ENCODE results near the gene DLG5.

The DLG5 gene

DNA sequence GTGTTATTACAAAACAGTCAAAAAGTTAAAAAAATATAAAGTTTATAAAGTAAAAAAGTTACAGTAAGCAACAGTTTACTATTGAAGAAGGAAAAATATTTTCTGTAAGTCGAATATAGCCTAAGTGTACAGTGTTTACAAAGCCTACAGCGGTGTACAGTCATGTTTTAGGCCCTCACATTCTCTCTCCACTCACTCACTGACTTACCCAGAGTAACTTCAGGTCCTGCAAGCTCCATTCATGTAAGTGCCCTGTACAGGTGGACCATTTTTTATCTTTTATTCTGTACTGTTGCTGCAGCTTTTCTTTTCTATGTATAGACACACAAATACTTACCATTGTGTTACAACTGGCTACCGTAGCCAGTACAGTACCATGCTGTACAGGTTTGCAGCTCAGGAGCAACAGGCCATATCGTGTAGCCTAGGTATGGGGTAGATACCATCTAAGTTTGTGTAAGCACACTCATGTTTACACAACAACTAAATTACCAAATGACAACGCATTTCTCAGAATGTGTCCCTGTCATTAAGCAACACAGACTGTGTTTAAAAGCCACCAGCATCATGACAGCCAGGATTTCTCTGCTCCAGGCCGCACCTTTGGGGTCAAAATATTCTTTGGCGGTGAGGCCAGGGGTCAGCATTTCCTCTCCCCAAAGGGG, 67.2 kb downstream of the DLG5 start:
- H3K27ac ChIP-seq (ENCODE audit: insufficient read depth, low read depth, low read length, poor library complexity, severe bottlenecking): no peak overlapping the region
- no peaks in the 10 kb centered on the region for H3K4me1 ChIP-seq (ENCODE audit: control insufficient read depth, insufficient read depth, low read length)
- no peaks in the 10 kb centered on the region for H3K27me3 ChIP-seq (ENCODE audit: control insufficient read depth, insufficient read depth, low read length, poor library complexity, severe bottlenecking)
- no peaks in the 10 kb centered on the region for H3K9me3 ChIP-seq (ENCODE audit: control insufficient read depth, low read length)
- H3K36me3 ChIP-seq (ENCODE audit: control insufficient read depth, insufficient read depth, low read length): no peaks in the 10 kb centered on the region
- 88% methylated on average over 7 of the region's 7 CpGs for WGBS, 2 experiments
- H3K4me3 ChIP-seq (ENCODE audit: insufficient read depth, low read depth, low read length): no peak overlapping the region

DNA sequence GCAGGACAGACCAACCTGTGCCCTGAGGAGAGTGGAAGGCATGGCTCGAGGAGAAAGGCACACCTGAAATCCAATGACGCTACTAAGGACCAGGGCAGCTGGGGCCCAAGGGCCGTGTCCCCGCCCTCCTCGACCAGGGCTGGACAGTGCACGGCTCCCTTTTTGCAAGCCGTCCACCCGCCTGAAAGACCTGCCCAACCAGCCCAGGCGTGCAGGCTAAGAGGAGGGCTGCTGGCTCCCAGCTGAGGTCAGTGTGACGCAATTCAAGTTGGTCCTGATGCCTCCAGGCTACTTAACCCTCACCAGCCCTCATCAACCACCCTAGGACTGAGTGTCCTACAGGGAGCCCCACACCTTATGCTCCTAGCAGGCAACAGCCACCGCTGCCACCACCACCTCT, 69.3 kb downstream of the DLG5 start:
- Histone ChIP-seq H3K4me1 (ENCODE audit: control insufficient read depth, insufficient read depth, low read length) (no peaks in the 10 kb centered on the region), H3K27me3 (ENCODE audit: control insufficient read depth, insufficient read depth, low read length, poor library complexity, severe bottlenecking) (no peaks in the 10 kb centered on the region), H3K9me3 (ENCODE audit: control insufficient read depth, low read length) (no peaks in the 10 kb centered on the region), H3K36me3 (ENCODE audit: control insufficient read depth, insufficient read depth, low read length) (peaks cover 15% of the 10 kb centered on the region), H3K27ac (ENCODE audit: insufficient read depth, low read depth, low read length, poor library complexity, severe bottlenecking) (no peak overlapping the region), H3K4me3 (ENCODE audit: insufficient read depth, low read depth, low read length) (no peak overlapping the region)
- WGBS, 2 experiments: 92% methylated on average over 11 of the region's 11 CpGs

DNA sequence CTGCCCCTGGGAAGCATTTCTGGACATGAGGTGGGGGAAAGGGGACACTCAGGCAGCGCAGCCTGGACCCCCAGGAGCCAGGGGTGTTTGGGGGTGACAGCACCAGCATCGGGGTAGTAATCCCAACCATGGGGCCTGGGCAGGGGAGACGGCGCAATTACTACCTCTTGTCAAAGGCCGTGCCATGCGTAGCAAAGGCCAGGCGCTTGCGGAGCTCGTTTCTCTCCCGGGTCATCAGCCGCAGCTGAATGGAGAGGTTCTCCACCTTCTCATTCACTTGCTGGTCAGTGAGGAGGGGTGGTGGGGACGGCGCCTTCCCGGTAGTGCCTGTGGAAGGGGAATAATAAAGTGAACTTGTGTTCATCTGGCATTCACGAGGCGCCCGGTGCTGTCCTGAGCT, 70.0 kb downstream of the DLG5 start:
- Histone ChIP-seq H3K36me3 (ENCODE audit: control insufficient read depth, insufficient read depth, low read length) (peaks cover 15% of the 10 kb centered on the region), H3K9me3 (ENCODE audit: control insufficient read depth, low read length) (no peaks in the 10 kb centered on the region), H3K27ac (ENCODE audit: insufficient read depth, low read depth, low read length, poor library complexity, severe bottlenecking) (no peak overlapping the region), H3K27me3 (ENCODE audit: control insufficient read depth, insufficient read depth, low read length, poor library complexity, severe bottlenecking) (no peaks in the 10 kb centered on the region), H3K4me1 (ENCODE audit: control insufficient read depth, insufficient read depth, low read length) (no peaks in the 10 kb centered on the region), H3K4me3 (ENCODE audit: insufficient read depth, low read depth, low read length) (no peak overlapping the region)
- 95 to 97% methylated on average over 17 of the region's 17 CpGs for WGBS, 2 experiments

DNA sequence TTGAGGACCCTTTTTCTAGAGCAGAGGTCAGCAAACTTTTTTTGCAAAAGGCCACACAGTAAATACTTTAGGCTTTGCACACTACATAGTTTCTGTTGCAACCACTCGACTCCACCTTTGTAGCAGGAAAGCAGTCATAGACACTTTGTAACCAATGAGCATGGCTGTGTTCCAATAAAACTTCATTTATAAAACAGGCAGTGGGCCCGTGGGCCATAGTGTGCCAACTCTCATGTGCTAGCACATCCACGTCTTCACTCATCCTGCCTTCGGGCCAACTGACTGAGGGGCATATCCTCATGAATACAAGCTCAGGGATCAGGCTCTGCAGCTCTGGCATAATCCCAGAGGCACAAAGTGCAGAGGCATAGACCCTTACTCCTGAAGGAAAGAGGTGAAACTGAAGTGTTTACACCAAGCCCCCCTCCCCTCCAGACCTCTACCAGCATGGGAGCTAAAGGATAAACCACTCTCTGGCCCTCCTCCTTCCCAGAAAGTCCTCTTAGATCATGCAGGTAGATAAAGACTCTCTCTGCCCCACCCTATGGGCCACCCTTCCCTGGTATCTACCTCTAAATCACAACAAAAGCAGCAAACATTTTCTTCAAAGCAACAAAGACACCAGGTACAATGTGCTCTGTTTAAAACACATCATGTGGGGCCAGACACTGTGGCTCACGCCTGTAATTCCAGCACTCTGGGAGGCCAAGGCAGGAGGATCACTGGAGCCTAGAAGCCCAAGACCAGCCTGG, 71.0 kb downstream of the DLG5 start:
- WGBS, 2 experiments: 94 to 96% methylated on average over 5 of the region's 5 CpGs
- Histone ChIP-seq H3K4me3 (ENCODE audit: insufficient read depth, low read depth, low read length) (no peak overlapping the region), H3K27ac (ENCODE audit: insufficient read depth, low read depth, low read length, poor library complexity, severe bottlenecking) (no peak overlapping the region), H3K27me3 (ENCODE audit: control insufficient read depth, insufficient read depth, low read length, poor library complexity, severe bottlenecking) (no peaks in the 10 kb centered on the region), H3K9me3 (ENCODE audit: control insufficient read depth, low read length) (no peaks in the 10 kb centered on the region), H3K4me1 (ENCODE audit: control insufficient read depth, insufficient read depth, low read length) (no peaks in the 10 kb centered on the region), H3K36me3 (ENCODE audit: control insufficient read depth, insufficient read depth, low read length) (peaks cover 15% of the 10 kb centered on the region)

DNA sequence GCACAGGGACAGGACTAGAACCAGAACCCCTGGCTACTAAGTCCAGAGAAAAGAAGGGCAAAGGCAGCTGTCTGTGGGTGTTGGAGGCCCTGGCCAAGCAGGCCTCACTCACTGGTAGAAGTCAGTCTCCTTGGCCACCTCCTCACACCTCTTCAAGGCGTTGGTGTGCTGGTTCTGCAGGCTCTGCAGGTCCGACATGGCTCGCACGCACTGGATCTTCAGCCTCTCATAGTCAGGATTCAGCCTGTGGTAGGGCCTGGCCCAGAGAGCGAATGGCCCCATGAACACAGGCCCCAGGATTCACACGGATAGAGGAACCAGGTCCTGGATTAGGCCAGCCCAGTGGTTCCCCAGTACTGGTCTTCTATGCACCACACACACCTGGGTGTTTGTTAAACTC, 72.4 kb downstream of the DLG5 start:
- Histone ChIP-seq H3K27ac (ENCODE audit: insufficient read depth, low read depth, low read length, poor library complexity, severe bottlenecking) (no peak overlapping the region), H3K27me3 (ENCODE audit: control insufficient read depth, insufficient read depth, low read length, poor library complexity, severe bottlenecking) (no peaks in the 10 kb centered on the region), H3K4me3 (ENCODE audit: insufficient read depth, low read depth, low read length) (no peak overlapping the region), H3K4me1 (ENCODE audit: control insufficient read depth, insufficient read depth, low read length) (peaks cover under 1% of the 10 kb centered on the region), H3K9me3 (ENCODE audit: control insufficient read depth, low read length) (no peaks in the 10 kb centered on the region), H3K36me3 (ENCODE audit: control insufficient read depth, insufficient read depth, low read length) (peaks cover 15% of the 10 kb centered on the region)
- 95 to 96% methylated on average over 6 of the region's 6 CpGs for WGBS, 2 experiments

DNA sequence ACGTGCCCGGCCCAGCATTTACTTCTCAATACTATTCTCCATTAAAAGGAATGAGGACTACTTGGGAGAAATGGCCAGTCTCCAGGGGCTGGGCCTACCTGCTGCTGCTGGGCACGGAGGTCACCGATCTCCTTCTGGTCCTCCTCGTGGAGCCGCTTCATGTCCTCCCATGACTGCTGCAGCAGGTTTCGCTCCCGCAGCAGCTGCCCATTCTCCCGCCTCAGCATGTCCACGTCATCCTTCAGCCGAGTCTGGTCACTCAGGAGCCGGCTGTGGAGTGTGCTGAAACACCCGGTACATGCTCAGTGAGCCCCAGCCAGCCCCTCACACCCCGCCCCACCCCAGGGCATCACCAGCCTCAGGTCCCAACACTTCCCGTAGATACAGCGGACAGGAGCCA, 73.3 kb downstream of the DLG5 start:
- Histone ChIP-seq H3K4me3 (ENCODE audit: insufficient read depth, low read depth, low read length) (no peak overlapping the region), H3K36me3 (ENCODE audit: control insufficient read depth, insufficient read depth, low read length) (peaks cover 15% of the 10 kb centered on the region), H3K4me1 (ENCODE audit: control insufficient read depth, insufficient read depth, low read length) (peaks cover 7% of the 10 kb centered on the region), H3K27ac (ENCODE audit: insufficient read depth, low read depth, low read length, poor library complexity, severe bottlenecking) (no peak overlapping the region), H3K27me3 (ENCODE audit: control insufficient read depth, insufficient read depth, low read length, poor library complexity, severe bottlenecking) (no peaks in the 10 kb centered on the region), H3K9me3 (ENCODE audit: control insufficient read depth, low read length) (no peaks in the 10 kb centered on the region)
- 94 to 96% methylated on average over 16 of the region's 16 CpGs for WGBS, 2 experiments

DNA sequence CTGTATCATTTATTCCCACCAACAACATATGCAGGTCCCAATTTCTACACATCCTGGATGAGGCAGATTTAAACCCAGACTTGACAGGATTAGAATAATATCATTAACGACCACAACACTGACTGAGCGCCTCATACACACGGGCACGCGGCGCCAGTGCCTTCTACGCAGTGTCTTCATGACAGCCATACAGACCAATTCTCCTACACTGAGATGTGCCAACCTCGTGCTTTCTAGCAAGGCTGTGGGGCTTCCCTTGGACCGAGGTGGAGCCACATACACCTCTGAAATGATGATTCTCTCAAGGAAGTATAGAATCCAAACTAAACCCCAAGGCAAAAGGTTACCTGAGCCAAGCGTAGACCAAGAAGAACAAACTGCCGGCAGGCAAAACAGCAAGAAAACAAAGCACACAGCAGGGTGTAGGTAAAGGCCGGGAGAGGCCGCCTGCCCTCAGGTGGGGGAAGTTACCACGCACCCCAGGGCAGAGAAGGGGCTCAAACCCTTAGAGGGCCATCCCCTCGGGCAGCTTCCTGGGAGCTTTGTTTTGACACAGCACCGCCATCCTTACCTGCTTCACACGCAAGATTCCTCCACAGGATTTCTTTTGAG, 75.8 kb downstream of the DLG5 start:
- no peak overlapping the region for H3K27ac ChIP-seq (ENCODE audit: insufficient read depth, low read depth, low read length, poor library complexity, severe bottlenecking)
- H3K9me3 ChIP-seq (ENCODE audit: control insufficient read depth, low read length): no peaks in the 10 kb centered on the region
- H3K36me3 ChIP-seq (ENCODE audit: control insufficient read depth, insufficient read depth, low read length): peaks cover 19% of the 10 kb centered on the region
- no peaks in the 10 kb centered on the region for H3K27me3 ChIP-seq (ENCODE audit: control insufficient read depth, insufficient read depth, low read length, poor library complexity, severe bottlenecking)
- no peak overlapping the region for H3K4me3 ChIP-seq (ENCODE audit: insufficient read depth, low read depth, low read length)
- 80 to 81% methylated on average over 17 of the region's 17 CpGs for WGBS, 2 experiments
- H3K4me1 ChIP-seq (ENCODE audit: control insufficient read depth, insufficient read depth, low read length): peaks cover 7% of the 10 kb centered on the region

DNA sequence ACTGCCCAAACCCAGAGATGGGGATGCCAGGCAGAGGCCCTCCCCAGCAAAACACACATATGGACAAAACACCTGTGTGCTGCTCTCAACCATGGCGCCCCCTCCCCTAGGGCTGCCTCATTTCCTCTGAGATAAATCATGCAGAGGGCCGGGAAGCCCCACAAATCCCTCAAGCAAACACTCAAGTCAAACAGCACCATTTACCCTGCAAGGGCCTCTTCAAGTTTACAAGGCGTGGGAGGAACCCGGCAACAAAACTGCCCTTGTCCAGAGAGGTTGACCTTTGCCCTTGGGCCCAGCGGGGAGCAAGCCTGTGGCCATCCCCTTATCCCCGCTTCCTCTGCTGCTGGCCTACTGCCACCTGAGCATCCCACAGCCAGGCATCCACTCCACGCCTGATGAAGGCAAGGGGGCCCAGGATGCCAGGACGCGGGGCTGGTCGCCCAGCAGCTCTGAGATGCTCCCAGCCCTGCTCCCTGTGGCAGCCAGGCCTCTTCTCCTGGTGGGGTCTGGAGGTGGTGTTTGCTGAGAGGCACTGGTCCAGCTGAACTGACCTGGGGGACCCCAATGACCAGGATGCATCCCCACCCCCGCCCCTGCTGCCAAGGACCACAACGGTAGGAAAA, 77.4 kb downstream of the DLG5 start:
- Histone ChIP-seq H3K4me1 (ENCODE audit: control insufficient read depth, insufficient read depth, low read length) (peaks cover 7% of the 10 kb centered on the region), H3K4me3 (ENCODE audit: insufficient read depth, low read depth, low read length) (no peak overlapping the region), H3K27me3 (ENCODE audit: control insufficient read depth, insufficient read depth, low read length, poor library complexity, severe bottlenecking) (no peaks in the 10 kb centered on the region), H3K9me3 (ENCODE audit: control insufficient read depth, low read length) (no peaks in the 10 kb centered on the region), H3K27ac (ENCODE audit: insufficient read depth, low read depth, low read length, poor library complexity, severe bottlenecking) (no peak overlapping the region), H3K36me3 (ENCODE audit: control insufficient read depth, insufficient read depth, low read length) (peaks cover 19% of the 10 kb centered on the region)
- WGBS, 2 experiments: 42 to 48% methylated on average over 12 of the region's 12 CpGs

DNA sequence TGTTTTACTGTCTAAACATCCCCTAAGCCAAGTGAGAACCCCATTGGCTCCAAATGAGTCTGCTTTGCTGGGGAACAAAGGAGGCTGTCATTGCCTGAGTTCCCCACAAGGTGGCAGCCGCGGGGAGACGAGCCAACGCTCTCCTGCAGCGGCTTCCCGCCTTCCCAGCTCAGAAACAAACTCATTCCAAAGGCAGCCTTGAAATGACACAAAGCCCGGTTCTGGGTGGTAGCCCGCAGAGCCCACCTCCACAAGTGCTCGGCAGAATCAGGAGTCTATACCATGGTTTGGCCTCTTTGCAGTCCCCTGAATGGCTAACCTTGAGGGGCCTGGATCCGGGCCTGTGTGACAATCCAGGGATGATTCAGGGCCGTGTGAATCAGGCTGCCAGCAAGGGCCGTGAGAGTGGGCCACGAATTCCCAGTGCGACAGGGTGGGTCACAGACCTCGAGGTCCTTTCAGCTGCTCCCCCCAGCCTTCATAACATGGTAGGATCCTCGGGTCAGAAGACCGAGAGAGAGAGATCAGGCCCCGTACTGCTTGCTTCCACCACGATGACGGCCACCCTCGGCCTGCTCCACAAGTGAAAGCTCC, 79.7 kb downstream of the DLG5 start:
- Histone ChIP-seq H3K9me3 (ENCODE audit: control insufficient read depth, low read length) (no peaks in the 10 kb centered on the region), H3K4me3 (ENCODE audit: insufficient read depth, low read depth, low read length) (no peak overlapping the region), H3K27me3 (ENCODE audit: control insufficient read depth, insufficient read depth, low read length, poor library complexity, severe bottlenecking) (no peaks in the 10 kb centered on the region), H3K27ac (ENCODE audit: insufficient read depth, low read depth, low read length, poor library complexity, severe bottlenecking) (no peak overlapping the region), H3K4me1 (ENCODE audit: control insufficient read depth, insufficient read depth, low read length) (peaks cover 7% of the 10 kb centered on the region), H3K36me3 (ENCODE audit: control insufficient read depth, insufficient read depth, low read length) (peaks cover 13% of the 10 kb centered on the region)
- WGBS, 2 experiments: 40 to 44% methylated on average over 21 of the region's 21 CpGs

DNA sequence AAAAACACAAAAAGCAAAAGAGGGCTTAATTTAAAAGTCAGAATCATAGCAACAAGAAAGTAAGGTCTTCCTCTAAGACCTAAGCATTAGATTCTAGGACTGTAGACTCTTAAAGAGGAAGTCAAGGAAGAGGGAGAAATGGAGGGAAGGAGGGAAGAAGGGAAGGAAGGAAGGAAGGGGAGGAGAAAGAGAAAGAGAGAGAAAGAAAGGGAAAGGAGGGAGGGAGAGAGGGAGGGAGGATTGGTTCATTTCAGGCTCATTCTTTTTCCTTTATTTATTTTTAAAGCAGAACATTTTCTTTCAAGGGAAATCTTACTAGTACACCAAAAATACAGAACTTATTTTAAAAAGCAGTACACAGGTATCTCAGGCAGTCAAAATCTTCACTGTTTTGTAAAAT, 81.1 kb downstream of the DLG5 start:
- no peak overlapping the region for H3K27ac ChIP-seq (ENCODE audit: insufficient read depth, low read depth, low read length, poor library complexity, severe bottlenecking)

More for the DNA sequence above, 81.1 kb downstream of the DLG5 start:
- Histone ChIP-seq H3K27me3 (ENCODE audit: control insufficient read depth, insufficient read depth, low read length, poor library complexity, severe bottlenecking) (no peaks in the 10 kb centered on the region), H3K4me1 (ENCODE audit: control insufficient read depth, insufficient read depth, low read length) (peaks cover 7% of the 10 kb centered on the region), H3K9me3 (ENCODE audit: control insufficient read depth, low read length) (no peaks in the 10 kb centered on the region), H3K4me3 (ENCODE audit: insufficient read depth, low read depth, low read length) (no peak overlapping the region), H3K36me3 (ENCODE audit: control insufficient read depth, insufficient read depth, low read length) (peaks cover 13% of the 10 kb centered on the region)
